Measurements from ENCODE around the gene NUDT7.

Gene NUDT7

GRCh38 chr16:77722309-77723107 lies at the start of gene NUDT7:
TSS of gene NUDT7 (plus strand) at chr16:77722514. CDS start at chr16:77722583, 69 bp downstream.
- DNase-seq: peak; percentile 73

- no peak for DNase-seq
Observed at GRCh38 chr16:77674888-77675287, 47.4 kb upstream of the NUDT7 start.

GRCh38 chr16:77675464-77676324 lies 46.6 kb upstream of the NUDT7 start:
- DNase-seq: peak; percentile 9

GRCh38 chr16:77677129-77677528 lies 45.2 kb upstream of the NUDT7 start:
- DNase-seq: no peak

GRCh38 chr16:77679391-77679790 lies 42.9 kb upstream of the NUDT7 start:
- DNase-seq: no peak

- peak; percentile 54 for DNase-seq
Observed at GRCh38 chr16:77679901-77680300, 42.4 kb upstream of the NUDT7 start.

- DNase-seq: no peak
Observed at GRCh38 chr16:77680496-77680895, 41.8 kb upstream of the NUDT7 start.

- DNase-seq: no peak
Observed at GRCh38 chr16:77682586-77682985, 39.7 kb upstream of the NUDT7 start.

- no peak for DNase-seq
Observed at GRCh38 chr16:77683397-77684180, 38.7 kb upstream of the NUDT7 start.

GRCh38 chr16:77684181-77684526 lies 38.2 kb upstream of the NUDT7 start:
- DNase-seq: no peak

- DNase-seq: no peak
Observed at GRCh38 chr16:77686385-77686784, 35.9 kb upstream of the NUDT7 start.

- DNase-seq: no peak
Observed at GRCh38 chr16:77689971-77690370, 32.3 kb upstream of the NUDT7 start.

GRCh38 chr16:77690416-77690815 lies 31.9 kb upstream of the NUDT7 start:
- no peak for DNase-seq

- DNase-seq: no peak
Observed at GRCh38 chr16:77692612-77693011, 29.7 kb upstream of the NUDT7 start.

- no peak for DNase-seq
Observed at GRCh38 chr16:77696149-77696548, 26.2 kb upstream of the NUDT7 start.

- no peak for DNase-seq
Observed at GRCh38 chr16:77700846-77701245, 21.5 kb upstream of the NUDT7 start.

GRCh38 chr16:77705351-77705750 lies 17.0 kb upstream of the NUDT7 start:
- DNase-seq: no peak

GRCh38 chr16:77711179-77711578 lies 11.1 kb upstream of the NUDT7 start:
- no peak for DNase-seq

- no peak for DNase-seq
Observed at GRCh38 chr16:77711775-77712174, 10.5 kb upstream of the NUDT7 start.

GRCh38 chr16:77715145-77715544 lies 7.2 kb upstream of the NUDT7 start:
- no peak for DNase-seq

GRCh38 chr16:77721752-77722308 lies 484 bp upstream of the NUDT7 start:
- DNase-seq: no peak

- no peak for DNase-seq
Observed at GRCh38 chr16:77723108-77723514, 797 bp downstream of the NUDT7 start.

- DNase-seq: no peak
Observed at GRCh38 chr16:77724174-77724573, 1.9 kb downstream of the NUDT7 start.
